Mesenchymal stem cell (in vitro differentiated cells and primary cell): ENCODE results near the gene SNX30.
A peak's percentile ranks its signal among the peaks of the same experiment; 100 is the strongest.

Experiments used
- DNase-seq: peaks from one replicate; pipeline ENCODE4 v3.0.0-alpha.2; 2013
- H2AFZ ChIP-seq: one replicate; pipeline ENCODE4 v1.6.1; 2013; ENCODE audit warnings: low read depth, mild to moderate bottlenecking, control low read depth, inconsistent platforms, low read length, moderate library complexity
- H2AK5ac ChIP-seq: 2 replicates; pipeline ENCODE4 v1.6.1; 2013; ENCODE audit warnings: low read length, moderate library complexity, mild to moderate bottlenecking, inconsistent platforms; ENCODE audit not compliant: severe bottlenecking
- H2BK120ac ChIP-seq: one replicate; pipeline ENCODE4 v1.6.1; 2013; ENCODE audit warnings: low read depth, mild to moderate bottlenecking, inconsistent platforms, low read length, moderate library complexity
- H2BK12ac ChIP-seq, 2 experiments: one replicate each; pipeline ENCODE4 v1.6.1; 2013; ENCODE audit warnings: inconsistent platforms in 2 of 2, low read length in 2 of 2, mild to moderate bottlenecking in 2 of 2, moderate library complexity in 2 of 2, control low read depth in 1 of 2
- H2BK15ac ChIP-seq: one replicate; pipeline ENCODE4 v1.6.1; 2013; ENCODE audit warnings: mild to moderate bottlenecking, low read depth, inconsistent platforms; ENCODE audit not compliant: poor library complexity, severe bottlenecking
- H2BK5ac ChIP-seq: 2 replicates; pipeline ENCODE4 v1.6.1; 2013; ENCODE audit warnings: low read depth, mild to moderate bottlenecking, low read length, control low read depth, inconsistent platforms; ENCODE audit not compliant: poor library complexity, severe bottlenecking
- H3K14ac ChIP-seq, 2 experiments: one replicate each; pipeline ENCODE4 v1.6.1; 2013; ENCODE audit warnings: inconsistent platforms in 2 of 2, low read length in 2 of 2, control low read depth in 1 of 2, mild to moderate bottlenecking in 1 of 2, moderate library complexity in 1 of 2
- H3K18ac ChIP-seq, 2 experiments: one replicate each; pipeline ENCODE4 v1.6.1; 2013; ENCODE audit warnings: inconsistent platforms in 2 of 2, low read length in 2 of 2, control low read depth in 1 of 2, low read depth in 1 of 2, mild to moderate bottlenecking in 1 of 2
- H3K23ac ChIP-seq, 2 experiments: one replicate each; pipeline ENCODE4 v1.6.1; 2013; ENCODE audit warnings: inconsistent platforms in 2 of 2, low read length in 2 of 2, mild to moderate bottlenecking in 2 of 2, moderate library complexity in 2 of 2, control low read depth in 1 of 2
- H3K27ac ChIP-seq: 2 replicates; pipeline ENCODE4 v1.5.1; 2013; ENCODE audit warnings: mild to moderate bottlenecking, moderate library complexity, low read length, control low read depth, inconsistent platforms; ENCODE audit not compliant: poor library complexity, severe bottlenecking
- H3K27me3 ChIP-seq, 2 experiments: 2 replicates each; pipeline versions ENCODE4 v1.6.1 to v1.7.0; 2013; ENCODE audit warnings: low read length in 2 of 2, mild to moderate bottlenecking in 2 of 2, moderate library complexity in 2 of 2, control low read depth in 1 of 2, inconsistent platforms in 1 of 2; ENCODE audit not compliant: control insufficient read depth in 1 of 2, insufficient read depth in 1 of 2
- H3K36me3 ChIP-seq, 2 experiments: 2 replicates each; pipeline versions ENCODE4 v1.6.1 to v1.7.0; 2013; ENCODE audit warnings: low read length in 2 of 2, control low read depth in 1 of 2, inconsistent platforms in 1 of 2, low read depth in 1 of 2, mild to moderate bottlenecking in 1 of 2; ENCODE audit not compliant: insufficient read depth in 2 of 2, control insufficient read depth in 1 of 2
- H3K4ac ChIP-seq, 2 experiments: one replicate each; pipeline ENCODE4 v1.6.1; 2013; ENCODE audit warnings: inconsistent platforms in 2 of 2, low read length in 2 of 2, mild to moderate bottlenecking in 2 of 2, moderate library complexity in 2 of 2, control low read depth in 1 of 2, low read depth in 1 of 2
- H3K4me1 ChIP-seq: 2 replicates; pipeline ENCODE4 v1.6.1; 2013; ENCODE audit warnings: low read depth, low read length, control low read depth; ENCODE audit not compliant: control insufficient read depth, insufficient read depth
- H3K4me2 ChIP-seq: 2 replicates; pipeline ENCODE4 v1.6.1; 2013; ENCODE audit warnings: low read length, mild to moderate bottlenecking, inconsistent platforms; ENCODE audit not compliant: poor library complexity, severe bottlenecking
- H3K4me3 ChIP-seq, 2 experiments: 2 replicates each; pipeline versions ENCODE4 v1.5.1 to v1.7.0; 2013; ENCODE audit warnings: low read length in 2 of 2, mild to moderate bottlenecking in 2 of 2, control low read depth in 1 of 2, low read depth in 1 of 2; ENCODE audit not compliant: insufficient read depth in 1 of 2
- H3K79me1 ChIP-seq: replicated peaks from 2 replicates; pipeline ENCODE4 v1.6.1; 2013; ENCODE audit warnings: mild to moderate bottlenecking, control low read depth, low read length, inconsistent platforms; ENCODE audit not compliant: poor library complexity, severe bottlenecking
- H3K9ac ChIP-seq: 2 replicates; pipeline ENCODE4 v1.7.0; 2013; ENCODE audit warnings: mild to moderate bottlenecking, low read length, moderate library complexity
- H3K9me3 ChIP-seq: 2 replicates; pipeline ENCODE4 v1.7.0; 2013; ENCODE audit warnings: mild to moderate bottlenecking, low read length; ENCODE audit not compliant: control insufficient read depth
- H4K8ac ChIP-seq: one replicate; pipeline ENCODE4 v1.6.1; 2013; ENCODE audit warnings: inconsistent platforms, mild to moderate bottlenecking, low read length, moderate library complexity
- H4K91ac ChIP-seq: one replicate; pipeline ENCODE4 v1.6.1; 2013; ENCODE audit warnings: mild to moderate bottlenecking, low read length, inconsistent platforms
- WGBS: methylation state at CpG from one replicate; pipeline ENCODE4 v1.1.7; 2013; ENCODE audit warnings: mixed read lengths; 5-methylcytosine and 5-hydroxymethylcytosine counted together

Gene SNX30

DNA sequence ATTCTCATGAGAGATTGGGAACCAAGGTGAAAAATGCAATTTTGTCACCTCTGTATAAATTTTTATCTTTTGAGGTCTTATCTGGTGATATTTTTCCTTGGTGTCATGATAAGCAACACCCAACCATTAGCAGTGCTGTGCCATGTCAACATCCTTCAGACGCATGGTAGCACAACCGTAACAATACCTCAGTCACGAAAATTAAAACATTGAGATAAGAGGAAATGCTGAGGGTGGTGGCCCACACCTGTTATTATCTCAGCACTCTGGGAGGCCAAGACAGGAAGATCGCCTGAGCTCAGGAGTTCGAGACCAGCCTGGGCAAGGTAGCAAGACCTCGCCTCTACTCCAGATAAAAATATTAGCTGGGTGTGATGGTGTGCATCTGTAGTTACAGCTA, 107.4 kb downstream of the SNX30 start:
- no peak overlapping the region for H3K4me3 ChIP-seq
- H3K18ac ChIP-seq, result no peak overlapping the region
- no peak overlapping the region for H2BK15ac ChIP-seq
- peaks cover 3% of the 10 kb centered on the region for H3K4me1 ChIP-seq
- no peak overlapping the region for H2AK5ac ChIP-seq
- H2BK12ac ChIP-seq, result no peak overlapping the region
- peaks cover 6 to 11% of the 10 kb centered on the region in 2 experiments for H3K36me3 ChIP-seq
- no peaks in the 10 kb centered on the region for H3K9me3 ChIP-seq
- no peak overlapping the region for H3K23ac ChIP-seq
- DNase-seq, result no peak
- no peak overlapping the region for H3K27ac ChIP-seq
- no peak overlapping the region for H2AFZ ChIP-seq
- H3K9ac ChIP-seq, result no peak overlapping the region
- no peak overlapping the region for H2BK5ac ChIP-seq
- H3K4me2 ChIP-seq, result no peak overlapping the region
- no peak overlapping the region for H4K8ac ChIP-seq
- WGBS, result 99% methylated on average over 6 of the region's 6 CpGs
- H3K27me3 ChIP-seq, result no peaks in the 10 kb centered on the region
- no peak overlapping the region for H3K14ac ChIP-seq
- no peak overlapping the region for H4K91ac ChIP-seq
- peaks cover 5% of the 10 kb centered on the region for H3K79me1 ChIP-seq
- no peak overlapping the region for H3K4ac ChIP-seq
- no peak overlapping the region for H2BK120ac ChIP-seq

- H2BK12ac ChIP-seq, result no peak overlapping the region
- H2BK5ac ChIP-seq, result no peak overlapping the region
- 66% methylated on average over 5 of the region's 6 CpGs for WGBS
- no peak overlapping the region for H3K27ac ChIP-seq
- H2BK15ac ChIP-seq, result no peak overlapping the region
- peaks cover 5% of the 10 kb centered on the region for H3K79me1 ChIP-seq
- no peak overlapping the region for H2AK5ac ChIP-seq
- peaks cover 1 to 8% of the 10 kb centered on the region in 2 experiments for H3K36me3 ChIP-seq
- no peak overlapping the region for H2BK120ac ChIP-seq
- no peak overlapping the region for H3K4ac ChIP-seq
- DNase-seq, result no peak
- no peak overlapping the region for H3K18ac ChIP-seq
- no peaks in the 10 kb centered on the region for H3K27me3 ChIP-seq
- H3K4me3 ChIP-seq, result peak overlapping the region in 1 of 2 experiments; percentile 30
- H3K4me2 ChIP-seq, result no peak overlapping the region
- H3K14ac ChIP-seq, result no peak overlapping the region
- H4K91ac ChIP-seq, result no peak overlapping the region
- H2AFZ ChIP-seq, result no peak overlapping the region
- H3K9ac ChIP-seq, result peak overlapping the region; percentile 61
- H3K9me3 ChIP-seq, result no peaks in the 10 kb centered on the region
- no peak overlapping the region for H3K23ac ChIP-seq
- H4K8ac ChIP-seq, result no peak overlapping the region
- peaks cover 3% of the 10 kb centered on the region for H3K4me1 ChIP-seq
Measured at GRCh38 chr9:112858625-112859147, 108.1 kb downstream of the SNX30 start.

- Histone ChIP-seq H4K8ac (no peak overlapping the region), H3K14ac (no peak overlapping the region), H3K4ac (no peak overlapping the region), H3K4me3 (no peak overlapping the region), H3K36me3 (peaks cover 0 to 9% of the 10 kb centered on the region in 2 experiments), H2BK12ac (no peak overlapping the region), H3K27me3 (no peaks in the 10 kb centered on the region), H2BK5ac (no peak overlapping the region), H2BK15ac (no peak overlapping the region), H4K91ac (no peak overlapping the region), H3K4me1 (peaks cover 2% of the 10 kb centered on the region), H3K9me3 (no peaks in the 10 kb centered on the region), H3K4me2 (no peak overlapping the region), H2AFZ (no peak overlapping the region), H3K27ac (no peak overlapping the region), H3K9ac (no peak overlapping the region), H3K18ac (no peak overlapping the region), H3K79me1 (peaks cover 4% of the 10 kb centered on the region), H3K23ac (no peak overlapping the region), H2BK120ac (no peak overlapping the region), H2AK5ac (no peak overlapping the region)
- WGBS, result 100% methylated on average over 1 of the region's 1 CpG
- no peak for DNase-seq
Measured at GRCh38 chr9:112860451-112860850, 109.9 kb downstream of the SNX30 start.

DNA sequence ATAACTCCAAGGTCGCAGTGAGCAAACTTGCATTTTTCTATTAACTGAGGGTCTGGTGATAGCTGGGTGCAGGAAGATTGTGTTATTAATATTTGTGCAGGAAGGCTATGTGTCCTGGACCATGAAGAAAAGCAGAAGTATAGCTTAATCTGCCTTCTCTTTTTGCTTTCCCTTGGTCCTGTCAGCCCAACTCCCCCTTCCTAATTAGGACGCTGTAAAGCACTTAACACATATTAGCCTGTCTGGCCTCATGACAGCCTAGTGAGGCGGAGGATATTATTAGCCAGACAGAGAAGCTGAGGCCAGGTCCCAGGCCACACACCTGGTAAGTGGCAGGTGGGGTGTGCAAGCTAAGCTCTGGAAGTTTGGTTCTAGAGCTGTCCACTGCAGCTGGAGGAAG, 110.6 kb downstream of the SNX30 start:
- no peak overlapping the region for H3K4me3 ChIP-seq
- H3K14ac ChIP-seq, result no peak overlapping the region
- H3K36me3 ChIP-seq, result peaks cover 2 to 9% of the 10 kb centered on the region in 2 experiments
- no peak overlapping the region for H2BK12ac ChIP-seq
- no peak overlapping the region for H2AK5ac ChIP-seq
- H3K18ac ChIP-seq, result no peak overlapping the region
- no peak overlapping the region for H3K4ac ChIP-seq
- H4K8ac ChIP-seq, result no peak overlapping the region
- peaks cover 2% of the 10 kb centered on the region for H3K4me1 ChIP-seq
- DNase-seq, result no peak
- peak overlapping the region; percentile 4 for H2BK15ac ChIP-seq
- H2BK5ac ChIP-seq, result no peak overlapping the region
- H3K9me3 ChIP-seq, result no peaks in the 10 kb centered on the region
- H3K27me3 ChIP-seq, result no peaks in the 10 kb centered on the region
- H3K79me1 ChIP-seq, result no peaks in the 10 kb centered on the region
- no peak overlapping the region for H3K27ac ChIP-seq
- no peak overlapping the region for H3K23ac ChIP-seq
- no peak overlapping the region for H2BK120ac ChIP-seq
- H3K9ac ChIP-seq, result no peak overlapping the region
- no peak overlapping the region for H2AFZ ChIP-seq
- H3K4me2 ChIP-seq, result no peak overlapping the region
- 80% methylated on average over 3 of the region's 3 CpGs for WGBS
- no peak overlapping the region for H4K91ac ChIP-seq
